Parathyroid adenoma (tissue), 2 donors: ENCODE results near the gene ARHGAP26.
"Not testable (repeated sequence)": the region's sequence is repeated elsewhere in the genome, so short reads cannot be mapped to it uniquely, and the experiment has no call there.

Source experiments
- H2AFZ ChIP-seq: fragments of 300-600 bp; sonication (generic); one replicate; pipeline ENCODE4 v1.7.0; 2017; ENCODE audit warnings: antibody characterized with exemption, mild to moderate bottlenecking
- H3K27ac ChIP-seq: fragments of 300-600 bp; sonication (generic); one replicate; pipeline ENCODE4 v1.7.0; 2017
- H3K27me3 ChIP-seq: fragments of 300-600 bp; sonication (generic); one replicate; pipeline ENCODE4 v1.7.0; 2017; ENCODE audit warnings: low read length; ENCODE audit not compliant: control insufficient read depth, insufficient read depth
- H3K36me3 ChIP-seq: fragments of 300-600 bp; sonication (generic); one replicate; pipeline ENCODE4 v1.7.0; 2017; ENCODE audit warnings: low read length; ENCODE audit not compliant: control insufficient read depth, insufficient read depth
- H3K4me1 ChIP-seq: fragments of 300-600 bp; sonication (generic); one replicate; pipeline ENCODE4 v1.7.0; 2017; ENCODE audit warnings: control low read depth
- H3K4me2 ChIP-seq: fragments of 300-600 bp; sonication (generic); one replicate; pipeline ENCODE4 v1.7.0; 2017; ENCODE audit warnings: low read length
- H3K4me3 ChIP-seq: fragments of 300-600 bp; sonication (generic); one replicate; pipeline ENCODE4 v1.7.0; 2017; ENCODE audit warnings: low read depth, low read length
- H3K79me2 ChIP-seq: fragments of 300-600 bp; sonication (generic); one replicate; pipeline ENCODE4 v1.7.0; 2017; ENCODE audit warnings: control low read depth
- H3K9ac ChIP-seq: fragments of 300-600 bp; sonication (generic); one replicate; pipeline ENCODE4 v1.7.0; 2017; ENCODE audit warnings: mild to moderate bottlenecking
- H3K9me3 ChIP-seq: fragments of 300-600 bp; sonication (generic); one replicate; pipeline ENCODE4 v1.7.0; 2017; ENCODE audit warnings: low read length; ENCODE audit not compliant: control insufficient read depth
- CTCF ChIP-seq: fragments of 300-600 bp; sonication (generic); IDR thresholded peaks from one replicate; pipeline ENCODE4 v1.7.0; 2017; ENCODE audit warnings: antibody characterized with exemption, mild to moderate bottlenecking
- donor health status: primary hyperparathyroidism.

ARHGAP26 gene

DNA sequence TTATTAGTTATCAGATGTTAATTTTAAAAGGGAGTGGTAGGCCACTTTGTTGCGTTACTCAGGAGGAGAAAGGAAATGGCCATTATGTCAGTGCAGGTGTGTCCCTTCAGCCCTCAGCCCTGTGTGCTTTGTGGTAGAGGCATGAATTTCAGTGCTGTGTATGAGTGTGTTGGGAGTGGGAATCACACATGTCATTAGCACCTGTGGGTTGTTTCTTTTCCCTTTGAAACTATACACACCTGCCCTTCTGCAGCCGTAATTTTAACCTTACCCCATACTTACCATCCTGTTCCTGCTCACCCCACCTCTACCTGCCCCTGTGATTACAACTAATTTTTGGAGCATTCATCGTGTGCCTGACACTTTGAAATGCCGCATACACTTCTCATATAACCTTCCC, 156.4 kb downstream of the ARHGAP26 start:
- H2AFZ ChIP-seq: no peak overlapping the region
- no peak overlapping the region for H3K4me2 ChIP-seq
- H3K9me3 ChIP-seq: no peaks in the 10 kb centered on the region
- no peak for TF ChIP-seq CTCF
- no peak overlapping the region for H3K9ac ChIP-seq
- no peaks in the 10 kb centered on the region for H3K79me2 ChIP-seq
- no peaks in the 10 kb centered on the region for H3K4me1 ChIP-seq
- no peaks in the 10 kb centered on the region for H3K36me3 ChIP-seq
- H3K27me3 ChIP-seq: no peaks in the 10 kb centered on the region
- H3K4me3 ChIP-seq: no peak overlapping the region
- no peak overlapping the region for H3K27ac ChIP-seq

- not testable (repeated sequence) for H3K36me3 ChIP-seq, H3K27ac ChIP-seq, H3K4me2 ChIP-seq, H3K79me2 ChIP-seq, H3K9me3 ChIP-seq, H3K4me1 ChIP-seq, H3K4me3 ChIP-seq, H2AFZ ChIP-seq, H3K27me3 ChIP-seq, H3K9ac ChIP-seq
These were observed 158.8 kb downstream of the ARHGAP26 start for GRCh38 chr5:142928999-142929398.

GRCh38 chr5:142929587-142929986, 159.4 kb downstream of the ARHGAP26 start:
- H3K27me3 ChIP-seq: no peaks in the 10 kb centered on the region
- H3K4me1 ChIP-seq: no peaks in the 10 kb centered on the region
- no peaks in the 10 kb centered on the region for H3K79me2 ChIP-seq
- H3K9me3 ChIP-seq: no peaks in the 10 kb centered on the region
- no peak overlapping the region for H3K4me2 ChIP-seq
- no peaks in the 10 kb centered on the region for H3K36me3 ChIP-seq
- TF ChIP-seq CTCF: no peak
- H3K9ac ChIP-seq: no peak overlapping the region
- H2AFZ ChIP-seq: no peak overlapping the region
- H3K27ac ChIP-seq: no peak overlapping the region
- H3K4me3 ChIP-seq: no peak overlapping the region

GRCh38 chr5:142930395-142931110, 160.4 kb downstream of the ARHGAP26 start:
- H3K36me3 ChIP-seq: no peaks in the 10 kb centered on the region
- H3K79me2 ChIP-seq: no peaks in the 10 kb centered on the region
- H3K27me3 ChIP-seq: no peaks in the 10 kb centered on the region
- H3K4me2 ChIP-seq: no peak overlapping the region
- H3K4me1 ChIP-seq: no peaks in the 10 kb centered on the region
- no peak for TF ChIP-seq CTCF
- no peak overlapping the region for H2AFZ ChIP-seq
- no peak overlapping the region for H3K4me3 ChIP-seq
- H3K27ac ChIP-seq: no peak overlapping the region
- H3K9ac ChIP-seq: no peak overlapping the region
- H3K9me3 ChIP-seq: no peaks in the 10 kb centered on the region

DNA sequence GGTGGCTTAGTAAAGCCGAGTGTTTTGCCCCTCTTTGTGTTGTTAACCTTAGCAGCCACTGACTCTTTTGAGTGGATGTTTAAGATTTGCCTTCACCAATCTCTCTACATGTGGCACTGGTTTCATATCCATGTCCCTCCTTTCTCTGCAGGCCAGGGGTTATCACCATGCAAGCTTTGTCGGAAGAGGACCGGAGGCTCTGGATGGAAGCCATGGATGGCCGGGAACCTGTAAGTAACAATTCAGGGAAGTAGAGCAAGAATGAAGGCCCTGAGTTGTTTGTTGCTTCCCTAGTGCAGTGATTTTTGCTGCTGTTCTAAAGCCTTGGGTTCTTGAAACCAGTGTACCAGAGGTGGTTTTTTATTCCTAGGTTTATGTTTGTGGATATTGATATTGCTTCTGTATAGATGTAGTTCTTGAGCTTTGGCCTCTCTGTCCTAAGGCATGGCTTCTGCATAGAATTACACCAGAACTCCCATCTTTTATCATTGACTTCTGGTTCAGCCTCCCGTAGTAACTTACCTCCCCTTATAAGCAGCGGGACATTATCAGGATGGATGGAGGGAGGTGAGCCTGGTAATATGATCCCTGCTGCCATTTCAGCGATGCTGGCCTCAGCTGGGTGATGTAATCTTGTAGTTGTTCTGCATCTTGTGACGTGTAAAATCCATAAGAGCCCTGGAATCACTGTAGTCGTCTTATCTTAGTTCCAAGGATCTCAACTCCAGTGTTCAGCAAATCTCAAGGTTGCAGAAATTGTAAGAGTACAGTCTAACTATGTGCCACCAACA, 161.9 kb downstream of the ARHGAP26 start:
- Histone ChIP-seq H3K27ac (no peak overlapping the region), H3K4me3 (no peak overlapping the region), H3K4me1 (no peaks in the 10 kb centered on the region), H3K36me3 (no peaks in the 10 kb centered on the region), H3K9me3 (no peaks in the 10 kb centered on the region), H3K27me3 (no peaks in the 10 kb centered on the region), H2AFZ (no peak overlapping the region), H3K79me2 (no peaks in the 10 kb centered on the region), H3K4me2 (no peak overlapping the region), H3K9ac (no peak overlapping the region)
- TF ChIP-seq CTCF: no peak
